Fibroblast of the conjunctiva (primary cell): ENCODE measurements around the gene EMSY.
"Not testable (repeated sequence)": the region's sequence is repeated elsewhere in the genome, so short reads cannot be mapped to it uniquely, and the experiment has no call there.

Experiments
- DNase-seq: peaks from one replicate; pipeline ENCODE4 v3.0.0-alpha.2; 2010; ENCODE audit warnings: low read depth

The EMSY gene

GRCh38 chr11:76574406-76574805 is 129.6 kb downstream of the EMSY start:
- no peak for DNase-seq

GRCh38 chr11:76574879-76575278 is 130.1 kb downstream of the EMSY start:
- DNase-seq, result no peak

- DNase-seq, result peak; percentile 18
Measured at GRCh38 chr11:76577226-76577920, 132.6 kb downstream of the EMSY start.

- DNase-seq, result no peak
Measured at GRCh38 chr11:76577921-76578653, 133.3 kb downstream of the EMSY start.

GRCh38 chr11:76578654-76579055 is 133.8 kb downstream of the EMSY start:
- no peak for DNase-seq

GRCh38 chr11:76579056-76579751 is 134.4 kb downstream of the EMSY start:
- no peak for DNase-seq

GRCh38 chr11:76579752-76580151 is 134.9 kb downstream of the EMSY start:
- DNase-seq, result no peak

- DNase-seq, result not testable (repeated sequence)
Measured at GRCh38 chr11:76582471-76582870, 137.7 kb downstream of the EMSY start.

GRCh38 chr11:76587820-76588454 is 143.1 kb downstream of the EMSY start:
- DNase-seq, result no peak

GRCh38 chr11:76588455-76589325 is 143.9 kb downstream of the EMSY start:
- DNase-seq, result no peak

GRCh38 chr11:76589477-76589876 is 144.7 kb downstream of the EMSY start:
- no peak for DNase-seq

- no peak for DNase-seq
Measured at GRCh38 chr11:76589964-76590950, 145.4 kb downstream of the EMSY start.

- no peak for DNase-seq
Measured at GRCh38 chr11:76591416-76591815, 146.6 kb downstream of the EMSY start.

- no peak for DNase-seq
Measured at GRCh38 chr11:76592025-76592914, 147.5 kb downstream of the EMSY start.

GRCh38 chr11:76592961-76593360 is 148.1 kb downstream of the EMSY start:
- DNase-seq, result no peak

GRCh38 chr11:76595091-76595490 is 150.3 kb downstream of the EMSY start:
- DNase-seq, result not testable (repeated sequence)

GRCh38 chr11:76596652-76597051 is 151.8 kb downstream of the EMSY start:
- DNase-seq, result no peak

GRCh38 chr11:76597533-76598425 is 153.0 kb downstream of the EMSY start:
- DNase-seq, result no peak
